PC-9 (cell line): ENCODE data around the gene C10orf105. TPM values are rescaled to one million over a fixed set of nuclear protein-coding genes. Genes with fewer than 3 reads are reported as not detected.

Experiments used
- BruUV-seq: library from RNA; stranded (reverse); fragments of 400-500 nt; replicated peaks from 2 replicates; lab custom pipeline; 2021; lab: Mats Ljungman, UMichigan
- CTCF ChIA-PET: fragments of 300-600 bp; sonication (Branson Sonifier 250); formaldehyde crosslinking; loops from one replicate; lab custom pipeline; 2022; ENCODE audit warnings: antibody characterized with exemption; lab: Charles Lee
- POLR2A ChIA-PET: fragments of 300-600 bp; sonication (Branson Sonifier 250); formaldehyde crosslinking; loops from one replicate; lab custom pipeline; 2022; ENCODE audit warnings: antibody characterized with exemption; ENCODE audit not compliant: unreplicated experiment; lab: Charles Lee
- DNase-seq, 2 experiments: peaks; one replicate each; pipeline versions ENCODE4 v3.0.0 to v3.0.0-alpha.2; 2015 to 2022; ENCODE audit warnings: mixed read lengths in 1 of 2
- H2AFZ ChIP-seq: fragments of 200-600 bp; sonication (generic); 2 replicates; pipeline ENCODE4 v1.8.1; 2017; ENCODE audit warnings: antibody characterized with exemption
- H3F3A ChIP-seq: fragments of 200-600 bp; sonication (generic); 2 replicates; pipeline ENCODE4 v1.8.1; 2017; ENCODE audit warnings: antibody characterized with exemption, mild to moderate bottlenecking, low read depth; ENCODE audit not compliant: insufficient read depth
- H3K27ac ChIP-seq: fragments of 200-600 bp; sonication (generic); 2 replicates; pipeline ENCODE4 v1.6.1; 2016; ENCODE audit warnings: mixed run types
- H3K27me3 ChIP-seq: fragments of 200-600 bp; sonication (generic); 2 replicates; pipeline ENCODE4 v1.6.1; 2016; ENCODE audit warnings: low read depth, mixed run types; ENCODE audit not compliant: insufficient read depth
- H3K36me3 ChIP-seq: fragments of 200-600 bp; sonication (generic); 2 replicates; pipeline ENCODE4 v1.6.1; 2016; ENCODE audit warnings: low read depth, mixed run types
- H3K4me1 ChIP-seq: fragments of 200-600 bp; sonication (generic); replicated peaks from 2 replicates; pipeline ENCODE4 v1.6.1; 2016; ENCODE audit warnings: mixed run types; ENCODE audit not compliant: insufficient read depth
- H3K4me2 ChIP-seq: fragments of 200-600 bp; sonication (generic); 2 replicates; pipeline ENCODE4 v1.6.1; 2017; ENCODE audit warnings: mixed run types
- H3K4me3 ChIP-seq: fragments of 200-600 bp; sonication (generic); 2 replicates; pipeline ENCODE4 v1.6.1; 2016; ENCODE audit warnings: mixed run types
- H3K79me2 ChIP-seq: fragments of 200-600 bp; sonication (generic); 2 replicates; pipeline ENCODE4 v1.6.1; 2017; ENCODE audit warnings: low read depth, mixed run types
- H3K9me2 ChIP-seq: fragments of 200-600 bp; sonication (generic); 2 replicates; pipeline ENCODE4 v1.8.1; 2017; ENCODE audit warnings: mild to moderate bottlenecking; ENCODE audit not compliant: insufficient read depth
- H3K9me3 ChIP-seq: fragments of 200-600 bp; sonication (generic); 2 replicates; pipeline ENCODE4 v1.8.1; 2016; ENCODE audit warnings: low read depth; ENCODE audit not compliant: insufficient read depth
- H4K20me1 ChIP-seq: fragments of 200-600 bp; sonication (generic); 2 replicates; pipeline ENCODE4 v1.8.1; 2017; ENCODE audit not compliant: insufficient read depth
- EZH2 ChIP-seq: fragments of 200-600 bp; sonication (generic); IDR thresholded peaks from 2 replicates; pipeline ENCODE4 v1.8.0; 2017; ENCODE audit warnings: antibody characterized with exemption, low read depth
- intact Hi-C: fragments of 100-400 bp; cut with micrococcal nuclease; formaldehyde crosslinking; loops from one replicate; pipeline ENCODE4 v1.10.0; 2022; ENCODE audit not compliant: unreplicated experiment
- total RNA-seq: library from RNA; stranded (reverse); gene quantifications from 2 replicates; pipeline ENCODE4 v1.2.3, GENCODE V29; 2021
- TF ChIP-seq, protein P1 (sequence below): fragments of 200-600 bp; sonication (generic); conservative IDR thresholded peaks from 2 replicates; pipeline ENCODE4 v1.6.1; 2017; ENCODE audit warnings: mixed run types, antibody characterized with exemption, mild to moderate bottlenecking, moderate library complexity

C10orf105 gene
- total RNA-seq, 1 experiment from 2014 or later = not detected

DNA sequence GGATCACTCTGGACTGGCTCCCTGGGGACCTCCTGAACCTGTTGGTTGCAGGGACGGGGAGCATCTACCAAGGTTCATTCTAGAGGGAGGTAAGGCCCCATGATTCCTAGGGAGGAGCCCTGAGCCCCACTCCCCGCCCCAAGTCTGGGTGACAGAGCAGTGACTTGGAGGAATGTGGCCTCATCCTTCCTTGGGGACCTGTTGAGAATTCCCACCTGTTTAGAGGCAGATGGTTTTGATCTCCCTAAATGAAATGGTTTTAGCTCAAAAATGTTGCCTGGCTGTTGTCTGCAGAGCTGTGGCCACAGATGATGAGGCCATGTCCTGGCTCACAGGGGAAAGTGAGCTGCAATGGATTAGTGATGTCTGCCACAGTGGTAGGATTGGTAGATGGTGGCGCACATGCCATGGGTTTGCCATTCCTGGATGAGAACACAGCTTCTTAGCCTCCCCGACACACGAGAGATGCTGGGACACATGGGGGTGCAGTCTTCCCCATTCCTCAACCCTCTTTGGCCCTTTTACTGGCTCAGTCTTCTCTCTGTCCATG lies 12.3 kb downstream of the C10orf105 start:
- H3K9me2 ChIP-seq = no peaks in the 10 kb centered on the region
- no peaks in the 10 kb centered on the region for H3K79me2 ChIP-seq
- no peak for DNase-seq
- no peak for TF ChIP-seq EZH2
- TF ChIP-seq, protein P1, sequence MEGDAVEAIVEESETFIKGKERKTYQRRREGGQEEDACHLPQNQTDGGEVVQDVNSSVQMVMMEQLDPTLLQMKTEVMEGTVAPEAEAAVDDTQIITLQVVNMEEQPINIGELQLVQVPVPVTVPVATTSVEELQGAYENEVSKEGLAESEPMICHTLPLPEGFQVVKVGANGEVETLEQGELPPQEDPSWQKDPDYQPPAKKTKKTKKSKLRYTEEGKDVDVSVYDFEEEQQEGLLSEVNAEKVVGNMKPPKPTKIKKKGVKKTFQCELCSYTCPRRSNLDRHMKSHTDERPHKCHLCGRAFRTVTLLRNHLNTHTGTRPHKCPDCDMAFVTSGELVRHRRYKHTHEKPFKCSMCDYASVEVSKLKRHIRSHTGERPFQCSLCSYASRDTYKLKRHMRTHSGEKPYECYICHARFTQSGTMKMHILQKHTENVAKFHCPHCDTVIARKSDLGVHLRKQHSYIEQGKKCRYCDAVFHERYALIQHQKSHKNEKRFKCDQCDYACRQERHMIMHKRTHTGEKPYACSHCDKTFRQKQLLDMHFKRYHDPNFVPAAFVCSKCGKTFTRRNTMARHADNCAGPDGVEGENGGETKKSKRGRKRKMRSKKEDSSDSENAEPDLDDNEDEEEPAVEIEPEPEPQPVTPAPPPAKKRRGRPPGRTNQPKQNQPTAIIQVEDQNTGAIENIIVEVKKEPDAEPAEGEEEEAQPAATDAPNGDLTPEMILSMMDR = no peak
- CTCF ChIA-PET = interaction anchor here (0.6 to 2.6 kb wide), 7 partner anchors 9 to 388 kb away, joined by 4 to 8 read pairs (median 5); partner anchors contain the start of gene SLC29A3
- BruUV-seq = no TSS peak
- H3K4me2 ChIP-seq = no peak overlapping the region
- no peaks in the 10 kb centered on the region for H3F3A ChIP-seq
- no peak overlapping the region for H3K4me3 ChIP-seq
- H2AFZ ChIP-seq = no peak overlapping the region
- no peaks in the 10 kb centered on the region for H3K9me3 ChIP-seq
- no peaks in the 10 kb centered on the region for H3K27me3 ChIP-seq
- no peak overlapping the region for H3K27ac ChIP-seq
- H3K36me3 ChIP-seq = no peaks in the 10 kb centered on the region
- intact Hi-C loops = loop anchor here (2.0 kb wide), 1 partner anchor 143 kb away; no protein-coding TSS in a partner anchor
- H3K4me1 ChIP-seq = peaks cover 6% of the 10 kb centered on the region; the same call in 1 of the 2 replicates
- no peaks in the 10 kb centered on the region for H4K20me1 ChIP-seq
- POLR2A ChIA-PET = no interaction called here

DNA sequence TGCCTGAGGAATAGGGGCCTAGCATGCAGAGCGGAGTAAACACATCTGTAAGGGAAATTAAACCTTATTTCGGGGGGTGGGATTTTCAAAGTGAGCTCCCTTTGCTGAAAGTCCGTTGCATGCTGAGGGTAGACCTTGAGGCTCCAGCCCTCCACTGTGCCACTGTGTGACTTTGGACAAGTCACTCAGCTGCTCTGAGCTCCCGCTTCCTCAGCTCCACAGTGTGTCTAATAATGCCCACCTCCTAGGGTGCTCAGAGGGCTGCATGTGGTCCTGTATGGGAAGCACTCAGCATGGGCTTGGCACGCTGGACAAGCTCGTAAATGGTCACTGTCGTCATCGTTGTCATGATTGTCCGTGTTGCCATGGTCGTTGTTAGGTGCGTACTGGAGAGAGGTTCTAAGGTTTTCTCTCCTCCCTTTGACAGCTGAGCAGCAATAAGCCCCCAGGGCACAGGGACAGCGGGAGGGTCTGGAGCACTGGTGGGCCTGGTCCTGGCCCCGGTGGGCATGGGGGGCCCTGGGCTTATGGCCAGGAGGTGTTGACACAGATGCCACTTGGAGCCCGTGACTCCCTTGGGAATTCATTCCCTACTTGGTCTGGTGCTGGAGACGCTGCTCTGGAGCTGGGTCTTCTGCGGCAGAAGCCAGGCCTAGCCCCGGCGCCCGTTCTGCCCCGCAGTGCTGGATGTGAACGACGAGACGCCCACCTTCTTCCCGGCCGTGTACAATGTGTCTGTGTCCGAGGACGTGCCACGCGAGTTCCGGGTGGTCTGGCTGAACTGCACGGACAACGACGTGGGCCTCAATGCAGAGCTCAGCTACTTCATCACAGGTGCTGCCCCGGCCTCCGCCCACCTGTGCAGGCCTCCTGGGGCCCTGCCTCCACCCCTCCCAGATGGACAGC lies 13.1 kb downstream of the C10orf105 start:
- Histone ChIP-seq H3K9me2 (no peaks in the 10 kb centered on the region), H3K36me3 (no peaks in the 10 kb centered on the region), H3K27me3 (no peaks in the 10 kb centered on the region), H3K27ac (no peak overlapping the region), H3F3A (no peaks in the 10 kb centered on the region), H3K79me2 (no peaks in the 10 kb centered on the region), H3K4me1 (peaks cover 6% of the 10 kb centered on the region; the same call in 1 of the 2 replicates), H3K4me3 (no peak overlapping the region), H2AFZ (no peak overlapping the region), H3K9me3 (no peaks in the 10 kb centered on the region), H4K20me1 (no peaks in the 10 kb centered on the region), H3K4me2 (no peak overlapping the region)
- CTCF ChIA-PET = interaction anchor here (0.6 to 2.6 kb wide), 6 partner anchors 10 to 387 kb away, joined by 3 to 7 read pairs (median 4); partner anchors contain the start of gene SLC29A3
- DNase-seq = no peak
- intact Hi-C loops = loop anchor here (2.0 kb wide), 1 partner anchor 142 kb away; no protein-coding TSS in a partner anchor
- no peak for TF ChIP-seq EZH2
- TF ChIP-seq, protein P1 = no peak
- POLR2A ChIA-PET = interaction anchor here (0.7 kb wide), 1 partner anchor 23 kb away, joined by 3 read pairs; no protein-coding TSS in a partner anchor
- BruUV-seq = no TSS peak

DNA sequence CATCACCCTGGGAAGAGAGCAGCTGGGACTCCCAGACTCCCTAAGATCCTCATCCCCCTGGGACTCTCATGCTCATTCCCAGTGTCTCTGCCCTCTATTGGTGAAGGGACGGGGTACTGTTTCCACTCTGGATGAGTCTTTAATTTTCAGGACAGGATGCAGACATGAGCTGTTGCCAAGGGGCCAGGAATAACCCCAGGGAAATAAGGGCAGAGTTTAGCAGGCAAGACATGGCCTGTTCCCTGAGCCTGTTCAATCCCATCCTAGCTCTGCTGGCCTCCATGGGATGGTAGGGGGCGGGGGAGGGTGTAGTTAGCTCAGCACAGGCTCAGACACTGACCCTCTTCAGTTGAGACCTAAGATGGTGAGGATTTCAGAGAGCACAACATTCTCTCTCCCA lies 14.0 kb downstream of the C10orf105 start:
- TF ChIP-seq, protein P1 = no peak
- TF ChIP-seq EZH2 = no peak
- Histone ChIP-seq H3F3A (no peaks in the 10 kb centered on the region), H3K9me3 (no peaks in the 10 kb centered on the region), H3K4me3 (no peak overlapping the region), H3K79me2 (no peaks in the 10 kb centered on the region), H4K20me1 (no peaks in the 10 kb centered on the region), H3K9me2 (no peaks in the 10 kb centered on the region), H3K4me2 (no peak overlapping the region), H2AFZ (no peak overlapping the region), H3K27me3 (no peaks in the 10 kb centered on the region), H3K27ac (no peak overlapping the region), H3K4me1 (peaks cover 6% of the 10 kb centered on the region; the same call in 1 of the 2 replicates), H3K36me3 (no peaks in the 10 kb centered on the region)
- no TSS peak for BruUV-seq
- ChIA-PET POLR2A (interaction anchor here (0.7 kb wide), 1 partner anchor 23 kb away, joined by 3 read pairs; no protein-coding TSS in a partner anchor), CTCF (interaction anchor here (0.9 kb wide), 1 partner anchor 9 kb away, joined by 3 read pairs; no protein-coding TSS in a partner anchor)
- intact Hi-C loops = no loop called here
- no peak for DNase-seq
